ENCODE measurements around the gene PNMA5. TPM values are rescaled to one million over a fixed set of nuclear protein-coding genes. Genes with fewer than 3 reads are reported as not detected.
"Not testable (repeated sequence)": the region's sequence is repeated elsewhere in the genome, so short reads cannot be mapped to it uniquely, and the experiment has no call there.

The PNMA5 gene
- total RNA-seq: not detected

DNA sequence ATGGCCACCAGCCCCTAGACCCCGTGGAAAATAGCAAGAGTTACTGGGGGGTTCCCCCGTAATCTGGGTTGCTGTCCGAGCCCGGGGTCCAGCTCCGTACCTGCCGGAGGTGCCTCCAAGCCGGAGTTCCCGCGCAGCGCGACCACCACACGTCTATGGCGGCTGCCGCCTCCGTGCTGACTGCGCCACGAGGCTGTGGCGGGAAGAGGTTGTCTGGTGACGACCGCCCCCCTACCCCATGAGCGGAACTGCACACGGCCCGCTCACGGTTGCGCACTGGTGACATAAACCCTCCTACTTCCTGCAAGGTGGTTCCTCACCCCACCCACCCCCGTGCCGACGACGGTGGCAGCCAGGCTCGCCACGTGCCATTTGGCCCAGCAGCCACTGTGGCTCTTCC is at the start of gene PNMA5:
Gene PNMA5 (minus strand): TSS at position 184 of the 400 bp plus-strand sequence. CDS start 2,518 bp downstream, outside the sequence.
- 88% methylated on average over 10 of the region's 31 CpGs for WGBS
- H3K36me3 ChIP-seq: no peaks in the 10 kb centered on the region
- H3K27me3 ChIP-seq: no peaks in the 10 kb centered on the region
- no peak within 1 kb of the TSS for H3K27ac ChIP-seq
- DNase-seq (ENCODE audit: low spot score in 2 of 2): no peak
- no peaks in the 10 kb centered on the region for H3K9me3 ChIP-seq
- H3K4me3 ChIP-seq: no peak within 1 kb of the TSS
- TF ChIP-seq, protein P1, sequence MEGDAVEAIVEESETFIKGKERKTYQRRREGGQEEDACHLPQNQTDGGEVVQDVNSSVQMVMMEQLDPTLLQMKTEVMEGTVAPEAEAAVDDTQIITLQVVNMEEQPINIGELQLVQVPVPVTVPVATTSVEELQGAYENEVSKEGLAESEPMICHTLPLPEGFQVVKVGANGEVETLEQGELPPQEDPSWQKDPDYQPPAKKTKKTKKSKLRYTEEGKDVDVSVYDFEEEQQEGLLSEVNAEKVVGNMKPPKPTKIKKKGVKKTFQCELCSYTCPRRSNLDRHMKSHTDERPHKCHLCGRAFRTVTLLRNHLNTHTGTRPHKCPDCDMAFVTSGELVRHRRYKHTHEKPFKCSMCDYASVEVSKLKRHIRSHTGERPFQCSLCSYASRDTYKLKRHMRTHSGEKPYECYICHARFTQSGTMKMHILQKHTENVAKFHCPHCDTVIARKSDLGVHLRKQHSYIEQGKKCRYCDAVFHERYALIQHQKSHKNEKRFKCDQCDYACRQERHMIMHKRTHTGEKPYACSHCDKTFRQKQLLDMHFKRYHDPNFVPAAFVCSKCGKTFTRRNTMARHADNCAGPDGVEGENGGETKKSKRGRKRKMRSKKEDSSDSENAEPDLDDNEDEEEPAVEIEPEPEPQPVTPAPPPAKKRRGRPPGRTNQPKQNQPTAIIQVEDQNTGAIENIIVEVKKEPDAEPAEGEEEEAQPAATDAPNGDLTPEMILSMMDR (IDR thresholded peaks at IDR 0.05): no peak
- TF ChIP-seq POLR2A (IDR thresholded peaks at IDR 0.05) (no peak), EP300 (IDR thresholded peaks at IDR 0.05) (no peak), POLR2AphosphoS5 (IDR thresholded peaks at IDR 0.05) (no peak)
- no peaks in the 10 kb centered on the region for H3K4me1 ChIP-seq

- 68% methylated on average over 30 of the region's 64 CpGs for WGBS
- H3K9me3 ChIP-seq: no peaks in the 10 kb centered on the region
- H3K4me1 ChIP-seq: peaks cover 2% of the 10 kb centered on the region
- TF ChIP-seq, protein P1 (IDR thresholded peaks at IDR 0.05): peak; percentile 63 to 71
- TF ChIP-seq POLR2A (IDR thresholded peaks at IDR 0.05): no peak
- DNase-seq (ENCODE audit: low spot score in 2 of 2): peak; percentile 83
- no peak overlapping the region for H3K27ac ChIP-seq
- H3K27me3 ChIP-seq: no peaks in the 10 kb centered on the region
- peak overlapping the region; percentile 38 for H3K4me3 ChIP-seq
- no peaks in the 10 kb centered on the region for H3K36me3 ChIP-seq
These were observed 38.6 kb upstream of the PNMA5 start for GRCh38 chrX:153032397-153033118.

DNA sequence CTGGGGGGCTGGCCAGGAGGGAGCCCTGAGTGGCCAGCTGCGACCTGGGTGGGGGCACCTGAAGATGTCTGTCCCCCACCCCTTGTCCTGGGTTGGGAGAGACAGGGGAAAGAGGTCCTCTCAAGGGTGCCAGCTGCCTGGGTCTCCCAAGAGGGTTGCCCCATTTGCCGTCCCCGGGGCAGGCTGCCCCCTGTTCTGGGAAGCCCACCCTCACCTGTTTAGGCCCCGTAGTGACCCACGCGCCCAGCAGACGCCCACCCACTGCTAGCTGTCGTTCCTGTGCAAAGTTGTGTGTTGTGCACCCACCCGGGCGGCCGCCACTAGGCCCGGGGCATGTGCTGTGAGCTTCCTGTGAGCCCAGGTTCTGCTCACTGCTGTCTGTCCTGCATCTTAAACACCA is 36.9 kb upstream of the PNMA5 start:
- H3K27ac ChIP-seq: no peak overlapping the region
- peaks cover 2% of the 10 kb centered on the region for H3K4me1 ChIP-seq
- no peak for DNase-seq (ENCODE audit: low spot score in 2 of 2)
- H3K27me3 ChIP-seq: no peaks in the 10 kb centered on the region
- no peaks in the 10 kb centered on the region for H3K36me3 ChIP-seq
- WGBS: 87% methylated on average over 6 of the region's 12 CpGs
- no peak for TF ChIP-seq POLR2AphosphoS5 (IDR thresholded peaks at IDR 0.05)
- no peak for TF ChIP-seq POLR2A (IDR thresholded peaks at IDR 0.05)
- TF ChIP-seq EP300 (IDR thresholded peaks at IDR 0.05): no peak
- TF ChIP-seq, protein P1 (IDR thresholded peaks at IDR 0.05): no peak
- H3K4me3 ChIP-seq: no peak overlapping the region
- H3K9me3 ChIP-seq: no peaks in the 10 kb centered on the region

DNA sequence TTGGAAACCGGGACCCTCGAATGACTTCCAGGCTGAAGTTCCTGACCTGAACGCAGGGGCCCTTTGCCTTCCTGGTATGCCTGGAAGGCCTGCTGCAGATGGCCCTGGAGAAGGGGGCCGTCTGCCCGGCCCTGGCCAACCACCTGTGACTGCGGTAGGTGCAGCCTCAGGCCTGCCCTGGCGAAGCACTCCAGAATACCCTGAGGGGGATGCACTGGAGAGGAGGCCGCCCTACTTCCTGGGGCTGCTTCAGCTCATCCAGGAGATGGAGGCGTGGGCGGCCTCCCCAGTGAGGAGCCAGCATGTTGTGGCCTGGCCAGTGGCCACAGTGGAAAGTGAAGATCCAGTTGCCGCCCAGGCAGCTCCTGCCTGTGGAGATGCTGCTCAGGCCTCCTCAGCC is 36.0 kb upstream of the PNMA5 start:
- Histone ChIP-seq H3K27me3 (no peaks in the 10 kb centered on the region), H3K4me1 (peaks cover 2% of the 10 kb centered on the region), H3K27ac (no peak overlapping the region), H3K36me3 (no peaks in the 10 kb centered on the region), H3K4me3 (no peak overlapping the region), H3K9me3 (no peaks in the 10 kb centered on the region)
- no peak for DNase-seq (ENCODE audit: low spot score in 2 of 2)
- TF ChIP-seq, protein P1 (IDR thresholded peaks at IDR 0.05): no peak
- TF ChIP-seq EP300 (IDR thresholded peaks at IDR 0.05): no peak
- no peak for TF ChIP-seq POLR2AphosphoS5 (IDR thresholded peaks at IDR 0.05)
- TF ChIP-seq POLR2A (IDR thresholded peaks at IDR 0.05): no peak
- WGBS: 93% methylated on average over 3 of the region's 11 CpGs

GRCh38 chrX:153029162-153029561 is 35.2 kb upstream of the PNMA5 start:
- Histone ChIP-seq H3K27ac (no peak overlapping the region), H3K4me1 (peaks cover 2% of the 10 kb centered on the region), H3K36me3 (no peaks in the 10 kb centered on the region), H3K27me3 (no peaks in the 10 kb centered on the region), H3K4me3 (no peak overlapping the region), H3K9me3 (no peaks in the 10 kb centered on the region)
- WGBS: 56% methylated on average over 2 of the region's 2 CpGs
- TF ChIP-seq POLR2A (IDR thresholded peaks at IDR 0.05): no peak
- TF ChIP-seq, protein P1 (IDR thresholded peaks at IDR 0.05): no peak
- TF ChIP-seq EP300 (IDR thresholded peaks at IDR 0.05): no peak
- no peak for TF ChIP-seq POLR2AphosphoS5 (IDR thresholded peaks at IDR 0.05)
- DNase-seq (ENCODE audit: low spot score in 2 of 2): no peak

GRCh38 chrX:153028487-153028886 is 34.6 kb upstream of the PNMA5 start:
- not testable (repeated sequence) for H3K27ac ChIP-seq; H3K9me3 ChIP-seq; DNase-seq (ENCODE audit: low spot score in 2 of 2); H3K36me3 ChIP-seq; H3K27me3 ChIP-seq; H3K4me1 ChIP-seq; H3K4me3 ChIP-seq
- WGBS: 80% methylated on average over 2 of the region's 11 CpGs

DNA sequence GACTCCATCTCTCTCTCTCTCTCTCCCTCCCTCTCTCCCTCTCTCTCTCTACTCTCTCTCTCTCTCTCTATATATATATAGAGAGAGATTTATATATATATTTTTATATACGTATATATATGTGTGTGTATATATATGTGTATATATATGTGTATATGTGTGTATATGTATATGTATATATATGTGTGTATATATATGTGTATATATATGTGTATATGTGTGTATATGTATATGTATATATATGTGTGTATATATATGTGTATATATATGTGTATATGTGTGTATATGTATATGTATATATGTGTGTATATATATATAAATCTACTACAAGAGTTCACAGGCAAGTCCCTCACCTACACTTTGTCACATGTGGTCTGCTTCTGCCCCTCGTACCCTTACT is 32.6 kb upstream of the PNMA5 start:
- not testable (repeated sequence) for H3K27me3 ChIP-seq; H3K9me3 ChIP-seq; H3K4me1 ChIP-seq; H3K27ac ChIP-seq; H3K4me3 ChIP-seq; DNase-seq (ENCODE audit: low spot score in 2 of 2); H3K36me3 ChIP-seq
- 71% methylated on average over 2 of the region's 2 CpGs for WGBS

Data from suprapubic skin (tissue), 4 donors.